PC-9 (cell line): ENCODE data around the gene LRRFIP1. TPM values are rescaled to one million over a fixed set of nuclear protein-coding genes. Genes with fewer than 3 reads are reported as not detected.

Experiments
- BruUV-seq: library from RNA; stranded (reverse); fragments of 400-500 nt; replicated peaks from 2 replicates; lab custom pipeline; 2021; lab: Mats Ljungman, UMichigan
- CTCF ChIA-PET: fragments of 300-600 bp; sonication (Branson Sonifier 250); formaldehyde crosslinking; loops from one replicate; lab custom pipeline; 2022; ENCODE audit warnings: antibody characterized with exemption; lab: Charles Lee
- POLR2A ChIA-PET: fragments of 300-600 bp; sonication (Branson Sonifier 250); formaldehyde crosslinking; loops from one replicate; lab custom pipeline; 2022; ENCODE audit warnings: antibody characterized with exemption; ENCODE audit not compliant: unreplicated experiment; lab: Charles Lee
- DNase-seq, 2 experiments: peaks; one replicate each; pipeline versions ENCODE4 v3.0.0 to v3.0.0-alpha.2; 2015 to 2022; ENCODE audit warnings: mixed read lengths in 1 of 2
- H2AFZ ChIP-seq: fragments of 200-600 bp; sonication (generic); 2 replicates; pipeline ENCODE4 v1.8.1; 2017; ENCODE audit warnings: antibody characterized with exemption
- H3F3A ChIP-seq: fragments of 200-600 bp; sonication (generic); 2 replicates; pipeline ENCODE4 v1.8.1; 2017; ENCODE audit warnings: antibody characterized with exemption, mild to moderate bottlenecking, low read depth; ENCODE audit not compliant: insufficient read depth
- H3K27ac ChIP-seq: fragments of 200-600 bp; sonication (generic); 2 replicates; pipeline ENCODE4 v1.6.1; 2016; ENCODE audit warnings: mixed run types
- H3K27me3 ChIP-seq: fragments of 200-600 bp; sonication (generic); 2 replicates; pipeline ENCODE4 v1.6.1; 2016; ENCODE audit warnings: low read depth, mixed run types; ENCODE audit not compliant: insufficient read depth
- H3K36me3 ChIP-seq: fragments of 200-600 bp; sonication (generic); 2 replicates; pipeline ENCODE4 v1.6.1; 2016; ENCODE audit warnings: low read depth, mixed run types
- H3K4me1 ChIP-seq: fragments of 200-600 bp; sonication (generic); replicated peaks from 2 replicates; pipeline ENCODE4 v1.6.1; 2016; ENCODE audit warnings: mixed run types; ENCODE audit not compliant: insufficient read depth
- H3K4me2 ChIP-seq: fragments of 200-600 bp; sonication (generic); 2 replicates; pipeline ENCODE4 v1.6.1; 2017; ENCODE audit warnings: mixed run types
- H3K4me3 ChIP-seq: fragments of 200-600 bp; sonication (generic); 2 replicates; pipeline ENCODE4 v1.6.1; 2016; ENCODE audit warnings: mixed run types
- H3K79me2 ChIP-seq: fragments of 200-600 bp; sonication (generic); 2 replicates; pipeline ENCODE4 v1.6.1; 2017; ENCODE audit warnings: low read depth, mixed run types
- H3K9me2 ChIP-seq: fragments of 200-600 bp; sonication (generic); 2 replicates; pipeline ENCODE4 v1.8.1; 2017; ENCODE audit warnings: mild to moderate bottlenecking; ENCODE audit not compliant: insufficient read depth
- H3K9me3 ChIP-seq: fragments of 200-600 bp; sonication (generic); 2 replicates; pipeline ENCODE4 v1.8.1; 2016; ENCODE audit warnings: low read depth; ENCODE audit not compliant: insufficient read depth
- H4K20me1 ChIP-seq: fragments of 200-600 bp; sonication (generic); 2 replicates; pipeline ENCODE4 v1.8.1; 2017; ENCODE audit not compliant: insufficient read depth
- EZH2 ChIP-seq: fragments of 200-600 bp; sonication (generic); IDR thresholded peaks from 2 replicates; pipeline ENCODE4 v1.8.0; 2017; ENCODE audit warnings: antibody characterized with exemption, low read depth
- intact Hi-C: fragments of 100-400 bp; cut with micrococcal nuclease; formaldehyde crosslinking; loops from one replicate; pipeline ENCODE4 v1.10.0; 2022; ENCODE audit not compliant: unreplicated experiment
- total RNA-seq: library from RNA; stranded (reverse); gene quantifications from 2 replicates; pipeline ENCODE4 v1.2.3, GENCODE V29; 2021
- TF ChIP-seq, protein P1 (sequence below): fragments of 200-600 bp; sonication (generic); conservative IDR thresholded peaks from 2 replicates; pipeline ENCODE4 v1.6.1; 2017; ENCODE audit warnings: mixed run types, antibody characterized with exemption, mild to moderate bottlenecking, moderate library complexity

LRRFIP1 gene
- total RNA-seq, 1 experiment from 2014 or later, result 238 TPM

DNA sequence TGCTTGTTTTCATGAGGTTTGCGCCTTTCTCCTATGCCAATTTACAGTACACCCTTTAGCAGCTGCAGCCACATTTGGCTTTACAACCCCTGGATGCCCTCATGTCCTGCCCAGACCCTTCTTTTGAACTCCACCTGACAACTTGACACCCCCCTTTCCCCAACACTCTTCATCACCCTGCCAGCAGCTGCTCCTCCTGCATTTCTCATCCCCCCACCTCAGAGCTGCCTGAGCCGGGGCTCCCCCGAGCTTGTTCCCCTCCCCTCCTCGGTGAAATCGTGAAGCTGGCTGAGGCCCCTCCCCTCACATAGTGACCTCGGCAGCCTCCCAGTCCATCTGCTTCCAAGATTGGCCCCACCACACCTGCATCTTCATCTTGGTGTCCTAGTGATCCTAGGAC, 40.5 kb downstream of the LRRFIP1 start:
- H3K9me2 ChIP-seq, result no peaks in the 10 kb centered on the region
- intact Hi-C loops, result no loop called here
- CTCF ChIA-PET, result no interaction called here
- H3K4me3 ChIP-seq, result no peak overlapping the region
- no peak overlapping the region for H3K4me2 ChIP-seq
- no peak for TF ChIP-seq EZH2
- TF ChIP-seq, protein P1, sequence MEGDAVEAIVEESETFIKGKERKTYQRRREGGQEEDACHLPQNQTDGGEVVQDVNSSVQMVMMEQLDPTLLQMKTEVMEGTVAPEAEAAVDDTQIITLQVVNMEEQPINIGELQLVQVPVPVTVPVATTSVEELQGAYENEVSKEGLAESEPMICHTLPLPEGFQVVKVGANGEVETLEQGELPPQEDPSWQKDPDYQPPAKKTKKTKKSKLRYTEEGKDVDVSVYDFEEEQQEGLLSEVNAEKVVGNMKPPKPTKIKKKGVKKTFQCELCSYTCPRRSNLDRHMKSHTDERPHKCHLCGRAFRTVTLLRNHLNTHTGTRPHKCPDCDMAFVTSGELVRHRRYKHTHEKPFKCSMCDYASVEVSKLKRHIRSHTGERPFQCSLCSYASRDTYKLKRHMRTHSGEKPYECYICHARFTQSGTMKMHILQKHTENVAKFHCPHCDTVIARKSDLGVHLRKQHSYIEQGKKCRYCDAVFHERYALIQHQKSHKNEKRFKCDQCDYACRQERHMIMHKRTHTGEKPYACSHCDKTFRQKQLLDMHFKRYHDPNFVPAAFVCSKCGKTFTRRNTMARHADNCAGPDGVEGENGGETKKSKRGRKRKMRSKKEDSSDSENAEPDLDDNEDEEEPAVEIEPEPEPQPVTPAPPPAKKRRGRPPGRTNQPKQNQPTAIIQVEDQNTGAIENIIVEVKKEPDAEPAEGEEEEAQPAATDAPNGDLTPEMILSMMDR, result no peak
- H3K79me2 ChIP-seq, result no peaks in the 10 kb centered on the region
- POLR2A ChIA-PET, result no interaction called here
- H3K4me1 ChIP-seq, result peaks cover 14% of the 10 kb centered on the region
- 0 out of 2 replicates have a peak, but pooled peaks cover 6% of the 10 kb centered on the region for H3F3A ChIP-seq
- no TSS peak for BruUV-seq
- H3K27ac ChIP-seq, result no peak overlapping the region
- no peak for DNase-seq
- no peaks in the 10 kb centered on the region for H3K27me3 ChIP-seq
- H3K9me3 ChIP-seq, result no peaks in the 10 kb centered on the region
- no peak overlapping the region for H2AFZ ChIP-seq
- H3K36me3 ChIP-seq, result no peaks in the 10 kb centered on the region
- H4K20me1 ChIP-seq, result no peaks in the 10 kb centered on the region

DNA sequence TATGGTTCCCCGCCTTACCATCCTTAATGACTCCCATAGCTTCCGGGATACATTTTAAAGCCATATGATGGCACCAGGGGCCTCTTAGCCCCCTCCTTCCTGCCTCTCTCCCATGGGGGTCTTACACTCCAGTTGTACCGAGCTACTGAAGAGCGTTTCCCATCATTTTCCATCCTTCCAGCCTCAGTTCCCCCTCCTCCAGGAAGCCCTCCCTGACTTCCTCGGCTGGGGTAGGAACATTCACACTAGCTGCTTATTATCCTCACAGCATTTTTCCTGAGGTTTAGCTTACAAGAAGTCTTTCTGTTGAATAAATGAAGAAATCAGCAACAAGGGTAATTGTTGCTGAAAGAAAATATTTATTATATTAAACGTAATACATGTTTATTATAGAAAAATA, 41.1 kb downstream of the LRRFIP1 start:
- ChIA-PET CTCF (no interaction called here), POLR2A (no interaction called here)
- H3K27me3 ChIP-seq, result no peaks in the 10 kb centered on the region
- H3K4me2 ChIP-seq, result no peak overlapping the region
- no peak overlapping the region for H2AFZ ChIP-seq
- no peaks in the 10 kb centered on the region for H4K20me1 ChIP-seq
- H3K9me2 ChIP-seq, result no peaks in the 10 kb centered on the region
- BruUV-seq, result no TSS peak
- no peaks in the 10 kb centered on the region for H3K79me2 ChIP-seq
- H3K9me3 ChIP-seq, result no peaks in the 10 kb centered on the region
- H3F3A ChIP-seq, result 0 out of 2 replicates have a peak, but pooled peaks cover under 1% of the 10 kb centered on the region
- H3K4me1 ChIP-seq, result peaks cover 8% of the 10 kb centered on the region
- no peak for DNase-seq
- H3K27ac ChIP-seq, result no peak overlapping the region
- H3K36me3 ChIP-seq, result no peaks in the 10 kb centered on the region
- intact Hi-C loops, result no loop called here
- no peak for TF ChIP-seq EZH2
- TF ChIP-seq, protein P1, result no peak
- H3K4me3 ChIP-seq, result no peak overlapping the region

DNA sequence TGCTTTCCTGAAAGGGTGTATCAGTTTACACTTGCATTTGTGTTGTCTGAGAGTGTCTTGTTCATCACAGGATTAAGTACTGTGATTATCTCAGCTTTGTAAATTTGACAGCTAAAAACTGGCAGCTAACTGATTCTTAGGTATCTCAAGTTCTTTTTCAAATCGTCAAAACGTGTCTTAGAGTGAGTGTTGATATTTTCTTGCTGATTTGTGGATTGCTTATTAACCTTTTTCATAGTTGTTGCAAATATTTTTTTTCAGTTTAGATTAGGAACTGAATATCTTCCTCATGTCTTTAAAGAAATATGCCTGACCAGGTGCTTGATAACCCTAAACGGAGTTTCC, 41.9 kb downstream of the LRRFIP1 start:
- Histone ChIP-seq H3F3A (no peaks in the 10 kb centered on the region), H3K4me3 (no peak overlapping the region), H3K9me3 (no peaks in the 10 kb centered on the region), H3K27me3 (no peaks in the 10 kb centered on the region), H3K4me1 (0 out of 2 replicates have a peak, but pooled peaks cover under 1% of the 10 kb centered on the region), H4K20me1 (no peaks in the 10 kb centered on the region), H3K79me2 (no peaks in the 10 kb centered on the region), H3K36me3 (no peaks in the 10 kb centered on the region), H3K9me2 (no peaks in the 10 kb centered on the region), H2AFZ (no peak overlapping the region), H3K27ac (no peak overlapping the region), H3K4me2 (no peak overlapping the region)
- POLR2A ChIA-PET, result interaction anchor here (0.7 kb wide), 1 partner anchor 28 kb away, joined by 3 read pairs; no protein-coding TSS in a partner anchor
- CTCF ChIA-PET, result no interaction called here
- intact Hi-C loops, result no loop called here
- TF ChIP-seq, protein P1, result no peak
- TF ChIP-seq EZH2, result no peak
- BruUV-seq, result no TSS peak
- DNase-seq, result no peak
